ENCODE data around the gene UST. TPM values are rescaled to one million over a fixed set of nuclear protein-coding genes. Genes with fewer than 3 reads are reported as not detected.

Gene UST
- total RNA-seq, 5 donors from 2014 or later (not counting 1 experiment from before 2014, with no cell fraction given) = 1.9 to 5.3 (median 3.0) TPM

DNA sequence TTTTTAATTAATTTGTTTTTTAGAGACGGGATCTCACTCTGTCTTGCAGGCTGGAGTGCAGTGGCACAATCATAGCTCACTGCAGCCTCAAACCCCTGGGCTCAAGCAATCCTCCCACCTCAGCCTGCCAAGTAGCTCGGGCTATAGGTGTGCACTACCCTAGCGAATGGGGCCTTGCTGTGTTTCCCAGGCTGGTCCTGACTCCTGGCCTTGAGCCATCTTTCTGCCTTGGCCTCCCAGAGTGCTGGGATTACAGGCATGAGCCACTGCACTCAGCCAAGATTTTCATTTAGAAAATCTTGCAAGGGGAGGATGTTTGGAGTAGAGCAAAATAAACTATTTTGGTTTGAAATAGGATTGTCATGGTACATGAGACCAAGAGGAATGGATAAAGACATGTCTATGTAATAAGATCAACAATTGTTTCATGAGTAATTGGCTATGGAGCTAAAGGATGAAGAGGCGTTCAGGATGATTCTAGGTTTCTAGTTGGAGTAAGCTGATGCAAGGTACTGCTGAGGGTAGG lies 237.8 kb downstream of the UST start:
- H3K4me1 Mint-ChIP-seq = peaks cover 0 to 9% (median 0%) of the 10 kb centered on the region in 3 donors
- ATAC-seq (replicated peaks in 1 of 4) (no peak), DNase-seq (no peak)
- H3K9me3 Mint-ChIP-seq = no peaks in the 10 kb centered on the region
- no peak overlapping the region for H3K27ac ChIP-seq (ENCODE audit: low read length)
- peaks cover 4% of the 10 kb centered on the region in 2 donors for H3K27me3 Mint-ChIP-seq
- H3K4me3 Mint-ChIP-seq = no peak overlapping the region
- H3K9me3 ChIP-seq = no peaks in the 10 kb centered on the region
- CTCF ChIA-PET = no interaction called here
- no peaks in the 10 kb centered on the region for H3K36me3 ChIP-seq (ENCODE audit: control insufficient read depth in 2 of 2, extremely low read depth in 1 of 2, insufficient read depth in 1 of 2, low read length in 1 of 2)
- POLR2A ChIA-PET = no interaction called here
- H3K4me3 ChIP-seq (ENCODE audit: control insufficient read depth in 1 of 2, extremely low read depth in 1 of 2, low read length in 1 of 2) = no peak overlapping the region
- peaks cover 11% of the 10 kb centered on the region for H3K36me3 Mint-ChIP-seq
- H3K4me1 ChIP-seq (ENCODE audit: control insufficient read depth in 1 of 2, extremely low read depth in 1 of 2, insufficient read depth in 2 of 2, low read length in 2 of 2) = no peaks in the 10 kb centered on the region
- no peak overlapping the region for H3K27ac Mint-ChIP-seq
- WGBS (ENCODE audit: insufficient coverage) = 95% methylated on average over 4 of the region's 4 CpGs
- H3K27me3 ChIP-seq (replicated peaks in 1 of 2; ENCODE audit: control insufficient read depth in 2 of 2, extremely low read depth in 1 of 2, insufficient read depth in 2 of 2, low read length in 1 of 2) = no peaks in the 10 kb centered on the region

DNA sequence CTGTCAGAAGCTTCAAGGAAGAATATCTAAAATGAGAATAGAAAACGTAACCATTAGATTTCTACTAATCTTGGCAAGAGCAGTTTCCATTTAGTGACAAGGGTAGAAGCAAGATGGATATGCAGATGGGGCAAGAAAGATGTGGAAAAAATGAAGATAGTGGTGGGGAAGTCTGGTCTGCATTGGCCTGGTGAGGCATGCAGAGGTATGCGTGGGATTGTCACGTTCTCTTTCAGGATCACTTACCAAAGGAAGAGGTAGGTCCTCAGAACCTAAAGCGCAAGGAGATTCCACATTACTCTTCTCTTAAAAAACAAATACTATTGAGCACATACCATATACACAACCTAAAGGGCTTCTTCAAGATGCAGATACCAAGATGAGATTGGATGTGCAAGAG lies 238.7 kb downstream of the UST start:
- DNase-seq = no peak
- H3K4me3 Mint-ChIP-seq = no peak overlapping the region
- peaks cover 4% of the 10 kb centered on the region in 2 donors for H3K27me3 Mint-ChIP-seq
- ChIA-PET CTCF (no interaction called here), POLR2A (no interaction called here)
- Histone ChIP-seq H3K36me3 (ENCODE audit: control insufficient read depth in 2 of 2, extremely low read depth in 1 of 2, insufficient read depth in 1 of 2, low read length in 1 of 2) (no peaks in the 10 kb centered on the region), H3K4me1 (ENCODE audit: control insufficient read depth in 1 of 2, extremely low read depth in 1 of 2, insufficient read depth in 2 of 2, low read length in 2 of 2) (no peaks in the 10 kb centered on the region), H3K9me3 (no peaks in the 10 kb centered on the region), H3K27me3 (replicated peaks in 1 of 2; ENCODE audit: control insufficient read depth in 2 of 2, extremely low read depth in 1 of 2, insufficient read depth in 2 of 2, low read length in 1 of 2) (no peaks in the 10 kb centered on the region), H3K27ac (ENCODE audit: low read length) (no peak overlapping the region), H3K4me3 (ENCODE audit: control insufficient read depth in 1 of 2, extremely low read depth in 1 of 2, low read length in 1 of 2) (no peak overlapping the region)
- peaks cover 0 to 9% (median 0%) of the 10 kb centered on the region in 3 donors for H3K4me1 Mint-ChIP-seq
- peaks cover 11% of the 10 kb centered on the region for H3K36me3 Mint-ChIP-seq
- H3K27ac Mint-ChIP-seq = no peak overlapping the region
- WGBS (ENCODE audit: insufficient coverage) = 88% methylated on average over 2 of the region's 4 CpGs
- no peak for ATAC-seq (replicated peaks in 1 of 4)
- H3K9me3 Mint-ChIP-seq = no peaks in the 10 kb centered on the region

DNA sequence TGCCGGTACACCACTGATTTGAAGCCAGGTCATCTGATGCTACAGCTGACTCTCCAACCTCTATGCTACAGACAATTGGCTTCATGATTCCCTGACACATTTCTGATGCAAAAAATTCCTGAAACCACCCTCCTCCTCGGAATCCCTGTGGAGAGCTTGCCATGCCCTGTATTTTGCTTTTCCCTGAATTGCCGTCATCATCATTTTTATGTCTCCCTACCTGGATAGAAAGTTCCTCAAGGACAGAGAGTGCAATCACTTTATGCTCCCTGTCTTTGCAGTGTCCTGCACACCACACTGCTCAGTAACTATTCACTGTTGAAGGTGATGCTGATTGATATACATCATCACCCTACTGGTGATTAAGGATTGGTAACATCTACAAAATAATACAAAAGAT lies 239.8 kb downstream of the UST start:
- Mint-ChIP-seq H3K27ac (no peak overlapping the region), H3K4me1 (peaks cover 0 to 9% (median 0%) of the 10 kb centered on the region in 3 donors), H3K9me3 (no peaks in the 10 kb centered on the region), H3K27me3 (peaks cover 4% of the 10 kb centered on the region in 2 donors), H3K36me3 (peaks cover 11% of the 10 kb centered on the region), H3K4me3 (no peak overlapping the region)
- POLR2A ChIA-PET = no interaction called here
- DNase-seq (no peak), ATAC-seq (replicated peaks in 1 of 4) (no peak)
- H3K27ac ChIP-seq (ENCODE audit: low read length) = no peak overlapping the region
- no peaks in the 10 kb centered on the region for H3K4me1 ChIP-seq (ENCODE audit: control insufficient read depth in 1 of 2, extremely low read depth in 1 of 2, insufficient read depth in 2 of 2, low read length in 2 of 2)
- no peak overlapping the region for H3K4me3 ChIP-seq (ENCODE audit: control insufficient read depth in 1 of 2, extremely low read depth in 1 of 2, low read length in 1 of 2)
- no peaks in the 10 kb centered on the region for H3K9me3 ChIP-seq
- no peaks in the 10 kb centered on the region for H3K36me3 ChIP-seq (ENCODE audit: control insufficient read depth in 2 of 2, extremely low read depth in 1 of 2, insufficient read depth in 1 of 2, low read length in 1 of 2)
- 92% methylated on average over 2 of the region's 3 CpGs for WGBS (ENCODE audit: insufficient coverage)
- CTCF ChIA-PET = no interaction called here
- H3K27me3 ChIP-seq (replicated peaks in 1 of 2; ENCODE audit: control insufficient read depth in 2 of 2, extremely low read depth in 1 of 2, insufficient read depth in 2 of 2, low read length in 1 of 2) = no peaks in the 10 kb centered on the region

DNA sequence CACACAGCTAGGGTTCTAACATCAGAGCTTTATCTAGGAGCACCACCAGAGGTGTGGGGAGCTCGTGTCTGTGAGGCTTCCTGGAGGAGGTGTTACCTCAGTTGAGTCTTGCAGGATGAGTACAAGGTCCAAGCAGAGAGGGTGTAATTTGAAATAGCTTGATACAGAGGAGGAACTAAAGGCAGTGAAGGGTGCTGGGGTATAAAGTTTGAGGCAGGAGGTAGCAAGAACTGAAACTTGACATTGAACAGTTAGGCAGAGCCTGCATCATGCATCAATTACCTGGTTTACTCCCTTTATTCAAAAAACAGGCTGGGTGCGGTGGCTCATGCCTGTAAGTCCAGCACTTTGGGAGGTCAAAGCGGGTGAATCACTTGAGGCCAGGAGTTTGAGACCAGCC lies 241.2 kb downstream of the UST start:
- Histone ChIP-seq H3K36me3 (ENCODE audit: control insufficient read depth in 2 of 2, extremely low read depth in 1 of 2, insufficient read depth in 1 of 2, low read length in 1 of 2) (no peaks in the 10 kb centered on the region), H3K9me3 (no peaks in the 10 kb centered on the region), H3K27ac (ENCODE audit: low read length) (no peak overlapping the region), H3K4me1 (ENCODE audit: control insufficient read depth in 1 of 2, extremely low read depth in 1 of 2, insufficient read depth in 2 of 2, low read length in 2 of 2) (no peaks in the 10 kb centered on the region), H3K27me3 (replicated peaks in 1 of 2; ENCODE audit: control insufficient read depth in 2 of 2, extremely low read depth in 1 of 2, insufficient read depth in 2 of 2, low read length in 1 of 2) (no peaks in the 10 kb centered on the region), H3K4me3 (ENCODE audit: control insufficient read depth in 1 of 2, extremely low read depth in 1 of 2, low read length in 1 of 2) (no peak overlapping the region)
- Mint-ChIP-seq H3K36me3 (peaks cover 16% of the 10 kb centered on the region), H3K27ac (no peak overlapping the region), H3K4me3 (no peak overlapping the region), H3K4me1 (peaks cover 0 to 9% (median 0%) of the 10 kb centered on the region in 3 donors), H3K27me3 (peaks cover 4% of the 10 kb centered on the region in 2 donors), H3K9me3 (no peaks in the 10 kb centered on the region)
- 83% methylated on average over 3 of the region's 3 CpGs for WGBS (ENCODE audit: insufficient coverage)
- DNase-seq = no peak
- no peak for ATAC-seq (replicated peaks in 1 of 4)
- ChIA-PET CTCF (interaction anchor here in 1 of 2 donors (0.7 kb wide), 1 partner anchor 288 kb away, joined by 4 read pairs; no protein-coding TSS in a partner anchor), POLR2A (no interaction called here)

DNA sequence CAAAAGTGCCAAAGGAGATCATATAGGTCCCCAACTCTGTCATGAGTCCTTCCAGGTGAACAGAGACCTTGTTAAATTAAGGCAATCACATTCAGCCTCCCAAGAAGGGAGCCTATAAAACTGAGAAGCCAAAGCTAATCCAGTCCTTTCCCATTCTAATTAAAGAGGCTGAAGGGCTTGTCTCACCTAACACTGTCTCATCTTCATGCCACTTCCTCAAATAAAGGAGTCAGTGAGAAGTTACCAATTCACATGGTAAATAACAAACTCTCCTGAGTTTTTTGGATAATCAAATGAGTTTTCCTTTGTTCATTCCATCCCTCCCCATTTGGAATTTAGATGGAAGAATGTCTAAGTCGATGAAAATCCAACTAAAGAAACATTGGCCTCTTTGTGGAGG lies 242.8 kb downstream of the UST start:
- POLR2A ChIA-PET = no interaction called here
- peaks cover 16% of the 10 kb centered on the region for H3K36me3 Mint-ChIP-seq

DNA sequence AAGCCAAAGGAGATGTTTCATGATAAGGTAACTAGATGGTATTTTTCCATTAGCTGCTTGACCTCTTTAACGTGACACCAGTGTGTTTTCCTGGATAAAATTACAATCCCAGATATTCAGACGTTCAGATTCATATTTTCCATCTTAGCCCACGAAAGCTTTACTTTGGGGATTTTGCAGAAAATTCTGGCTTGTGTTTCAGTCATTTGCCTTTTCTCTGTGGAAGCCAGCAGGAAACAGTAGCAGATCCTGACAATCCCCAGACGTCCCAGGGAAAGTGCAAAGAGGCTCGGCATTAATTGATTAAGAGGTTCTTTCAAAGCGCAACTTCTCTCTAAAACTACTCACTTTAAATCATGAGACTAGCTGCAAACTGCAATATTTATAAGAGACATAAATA lies 243.6 kb downstream of the UST start:
- peaks cover 0 to 4% of the 10 kb centered on the region in 2 donors for H3K27me3 Mint-ChIP-seq
- DNase-seq = no peak
- no peak overlapping the region for H3K27ac Mint-ChIP-seq
- Histone ChIP-seq H3K4me3 (ENCODE audit: control insufficient read depth in 1 of 2, extremely low read depth in 1 of 2, low read length in 1 of 2) (no peak overlapping the region), H3K27me3 (replicated peaks in 1 of 2; ENCODE audit: control insufficient read depth in 2 of 2, extremely low read depth in 1 of 2, insufficient read depth in 2 of 2, low read length in 1 of 2) (no peaks in the 10 kb centered on the region), H3K27ac (ENCODE audit: low read length) (no peak overlapping the region), H3K9me3 (no peaks in the 10 kb centered on the region), H3K4me1 (ENCODE audit: control insufficient read depth in 1 of 2, extremely low read depth in 1 of 2, insufficient read depth in 2 of 2, low read length in 2 of 2) (no peaks in the 10 kb centered on the region), H3K36me3 (ENCODE audit: control insufficient read depth in 2 of 2, extremely low read depth in 1 of 2, insufficient read depth in 1 of 2, low read length in 1 of 2) (no peaks in the 10 kb centered on the region)
- no peaks in the 10 kb centered on the region for H3K9me3 Mint-ChIP-seq
- ChIA-PET CTCF (no interaction called here), POLR2A (no interaction called here)
- whole genome bisulfite sequencing (ENCODE audit: insufficient coverage) = no CpG with 5 or more reads among the region's 6 CpGs
- no peak overlapping the region for H3K4me3 Mint-ChIP-seq
- peaks cover 8% of the 10 kb centered on the region for H3K36me3 Mint-ChIP-seq
- no peak for ATAC-seq (replicated peaks in 1 of 4)
- peaks cover 0 to 9% (median 0%) of the 10 kb centered on the region in 3 donors for H3K4me1 Mint-ChIP-seq

More for the DNA sequence above, 242.8 kb downstream of the UST start:
- Mint-ChIP-seq H3K27ac (no peak overlapping the region), H3K9me3 (no peaks in the 10 kb centered on the region), H3K27me3 (peaks cover 4% of the 10 kb centered on the region in 2 donors), H3K4me1 (peaks cover 0 to 9% (median 0%) of the 10 kb centered on the region in 3 donors), H3K4me3 (no peak overlapping the region)
- Histone ChIP-seq H3K36me3 (ENCODE audit: control insufficient read depth in 2 of 2, extremely low read depth in 1 of 2, insufficient read depth in 1 of 2, low read length in 1 of 2) (no peaks in the 10 kb centered on the region), H3K4me3 (ENCODE audit: control insufficient read depth in 1 of 2, extremely low read depth in 1 of 2, low read length in 1 of 2) (no peak overlapping the region), H3K4me1 (ENCODE audit: control insufficient read depth in 1 of 2, extremely low read depth in 1 of 2, insufficient read depth in 2 of 2, low read length in 2 of 2) (no peaks in the 10 kb centered on the region), H3K9me3 (no peaks in the 10 kb centered on the region), H3K27me3 (replicated peaks in 1 of 2; ENCODE audit: control insufficient read depth in 2 of 2, extremely low read depth in 1 of 2, insufficient read depth in 2 of 2, low read length in 1 of 2) (no peaks in the 10 kb centered on the region), H3K27ac (ENCODE audit: low read length) (no peak overlapping the region)
- ATAC-seq (replicated peaks in 1 of 4) (no peak), DNase-seq (no peak)
- CTCF ChIA-PET = no interaction called here
- no CpG with 5 or more reads among the region's 1 CpG for WGBS (ENCODE audit: insufficient coverage)

DNA sequence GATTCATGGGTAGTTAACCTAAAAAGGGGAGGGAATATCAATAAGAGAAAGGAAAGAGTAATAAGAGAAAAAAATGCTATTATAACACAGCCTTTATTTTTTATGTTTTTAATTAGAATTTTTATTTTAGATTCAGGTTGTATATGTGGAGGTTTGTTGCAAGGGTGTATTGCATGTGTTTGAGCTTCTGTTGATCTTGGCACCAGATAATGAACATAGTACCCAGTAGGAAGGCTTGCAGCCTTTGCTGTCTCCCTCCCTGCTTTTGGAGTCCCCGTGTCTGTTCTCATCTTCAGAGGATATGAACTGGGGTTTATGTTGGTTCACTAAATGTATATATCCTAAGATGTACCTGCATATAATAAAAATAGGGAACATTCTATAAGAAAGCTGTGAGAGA lies 250.0 kb downstream of the UST start:
- Histone ChIP-seq H3K9me3 (no peaks in the 10 kb centered on the region), H3K4me3 (ENCODE audit: control insufficient read depth in 1 of 2, extremely low read depth in 1 of 2, low read length in 1 of 2) (no peak overlapping the region), H3K4me1 (ENCODE audit: control insufficient read depth in 1 of 2, extremely low read depth in 1 of 2, insufficient read depth in 2 of 2, low read length in 2 of 2) (peaks cover 3 to 7% of the 10 kb centered on the region in 2 experiments), H3K36me3 (ENCODE audit: control insufficient read depth in 2 of 2, extremely low read depth in 1 of 2, insufficient read depth in 1 of 2, low read length in 1 of 2) (no peaks in the 10 kb centered on the region), H3K27me3 (replicated peaks in 1 of 2; ENCODE audit: control insufficient read depth in 2 of 2, extremely low read depth in 1 of 2, insufficient read depth in 2 of 2, low read length in 1 of 2) (no peaks in the 10 kb centered on the region), H3K27ac (ENCODE audit: low read length) (no peak overlapping the region)
- Mint-ChIP-seq H3K36me3 (peaks cover 11% of the 10 kb centered on the region), H3K4me1 (peaks cover 8 to 30% (median 12%) of the 10 kb centered on the region in 3 donors), H3K9me3 (peaks cover 0 to 14% (median 11%) of the 10 kb centered on the region in 3 donors), H3K27ac (no peak overlapping the region), H3K27me3 (no peaks in the 10 kb centered on the region), H3K4me3 (no peak overlapping the region)
- no peak for DNase-seq
- no CpG with 5 or more reads among the region's 1 CpG for WGBS (ENCODE audit: insufficient coverage)
- ChIA-PET CTCF (interaction anchor here in 1 of 2 donors (0.6 kb wide), 2 partner anchors 317 to 1709 kb away, joined by 3 read pairs; no protein-coding TSS in a partner anchor), POLR2A (no interaction called here)
- ATAC-seq (replicated peaks in 1 of 4) = no peak

All from T-cell (primary cell).